OCI-LY1 (cell line): ENCODE data around the gene PRPF4.

ENCODE experiments used
- EZH2 ChIP-seq: fragments of 200-600 bp; sonication (generic), shearing (Covaris generic); IDR thresholded peaks from 2 replicates; pipeline ENCODE4 v1.8.0; 2017; ENCODE audit warnings: borderline replicate concordance, mixed run types, mild to moderate bottlenecking, antibody characterized with exemption, low read length, moderate library complexity, mixed read lengths
- TF ChIP-seq, protein P1 (sequence below): fragments of 200-600 bp; sonication (generic), shearing (Covaris generic); IDR thresholded peaks from 2 replicates; pipeline ENCODE4 v1.5.1; 2017; ENCODE audit warnings: mild to moderate bottlenecking, antibody characterized with exemption, low read length, moderate library complexity, mixed read lengths

DNA sequence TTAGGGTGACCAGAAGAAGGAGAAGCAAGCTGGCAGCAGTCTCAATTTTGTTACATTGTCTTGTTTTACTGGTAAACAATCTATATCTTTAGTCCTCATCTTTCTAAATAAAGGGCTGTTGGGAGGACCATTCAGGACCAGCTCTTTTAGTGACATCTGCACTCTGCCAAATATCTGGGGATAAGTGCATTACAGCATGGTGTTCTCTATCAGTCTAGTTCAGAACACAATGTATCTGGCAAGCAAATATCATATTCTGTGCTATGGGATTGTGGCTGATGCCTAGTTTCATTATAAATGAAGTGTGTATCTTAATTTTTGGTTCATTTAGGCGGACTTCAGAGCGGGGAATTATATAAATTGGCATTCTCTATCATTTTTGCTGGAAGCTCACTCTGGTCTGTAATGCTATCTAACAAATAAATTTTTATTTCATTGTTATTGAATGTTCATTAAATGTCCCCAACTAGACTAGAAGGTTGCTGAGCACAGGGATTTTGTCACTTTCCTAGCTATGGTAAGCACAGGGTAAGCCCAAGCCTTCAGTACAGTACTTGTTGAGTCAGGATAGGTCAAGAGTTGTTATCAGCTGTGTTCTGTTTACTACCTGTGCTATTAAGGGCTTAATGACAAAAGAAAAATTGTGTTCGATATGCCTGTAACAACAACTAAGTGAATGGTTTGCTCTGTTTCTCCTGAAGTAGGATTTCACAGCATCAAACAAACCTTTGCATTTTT lies 52.8 kb downstream of the PRPF4 start:
- TF ChIP-seq, protein P1, sequence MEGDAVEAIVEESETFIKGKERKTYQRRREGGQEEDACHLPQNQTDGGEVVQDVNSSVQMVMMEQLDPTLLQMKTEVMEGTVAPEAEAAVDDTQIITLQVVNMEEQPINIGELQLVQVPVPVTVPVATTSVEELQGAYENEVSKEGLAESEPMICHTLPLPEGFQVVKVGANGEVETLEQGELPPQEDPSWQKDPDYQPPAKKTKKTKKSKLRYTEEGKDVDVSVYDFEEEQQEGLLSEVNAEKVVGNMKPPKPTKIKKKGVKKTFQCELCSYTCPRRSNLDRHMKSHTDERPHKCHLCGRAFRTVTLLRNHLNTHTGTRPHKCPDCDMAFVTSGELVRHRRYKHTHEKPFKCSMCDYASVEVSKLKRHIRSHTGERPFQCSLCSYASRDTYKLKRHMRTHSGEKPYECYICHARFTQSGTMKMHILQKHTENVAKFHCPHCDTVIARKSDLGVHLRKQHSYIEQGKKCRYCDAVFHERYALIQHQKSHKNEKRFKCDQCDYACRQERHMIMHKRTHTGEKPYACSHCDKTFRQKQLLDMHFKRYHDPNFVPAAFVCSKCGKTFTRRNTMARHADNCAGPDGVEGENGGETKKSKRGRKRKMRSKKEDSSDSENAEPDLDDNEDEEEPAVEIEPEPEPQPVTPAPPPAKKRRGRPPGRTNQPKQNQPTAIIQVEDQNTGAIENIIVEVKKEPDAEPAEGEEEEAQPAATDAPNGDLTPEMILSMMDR, result no peak
- TF ChIP-seq EZH2, result no peak
